HepG2 (cell line): ENCODE results near the gene ADAMTS13. TPM values are rescaled to one million over a fixed set of nuclear protein-coding genes. Genes with fewer than 3 reads are reported as not detected.
A peak's percentile ranks its signal among the peaks of the same experiment; 100 is the strongest.

ENCODE experiments used
- AGO2 ChIP-seq: fragments of 200-400 bp; formaldehyde crosslinking; optimal IDR thresholded peaks from 2 replicates; pipeline ENCODE3; 2017; ENCODE audit warnings: mild to moderate bottlenecking, low read depth, low read length, moderate library complexity
- AKAP8 ChIP-seq: sonication (generic); formaldehyde crosslinking; IDR thresholded peaks from 2 replicates; pipeline ENCODE4 v1.5.1; 2020; ENCODE audit warnings: mild to moderate bottlenecking, missing genetic modification reagents
- GABPB1 ChIP-seq: IDR thresholded peaks from 2 replicates; pipeline ENCODE4 v1.6.1; 2016; ENCODE audit warnings: mild to moderate bottlenecking, missing genetic modification reagents, moderate library complexity, missing compliant biosample characterization
- KDM2A ChIP-seq: sonication (generic); formaldehyde crosslinking; IDR thresholded peaks from 2 replicates; pipeline ENCODE4 v1.4.0; 2020; ENCODE audit warnings: low read depth, missing genetic modification reagents, borderline replicate concordance
- MTA1 ChIP-seq: sonication (generic); formaldehyde crosslinking; IDR thresholded peaks from 2 replicates; pipeline ENCODE4 v1.4.0; 2020; ENCODE audit warnings: missing genetic modification reagents, mild to moderate bottlenecking, borderline replicate concordance
- NFE2L2 ChIP-seq: fragments of 150-350 bp; IDR thresholded peaks from 2 replicates; pipeline ENCODE4 v1.6.1; 2014; ENCODE audit warnings: low read length
- NONO ChIP-seq, 2 experiments: fragments of 450-650 bp in 1 of 2; sonication (generic) in 1 of 2; formaldehyde crosslinking in 1 of 2; IDR thresholded peaks in 1 of 2; conservative IDR thresholded peaks in 1 of 2; 2 replicates each; pipeline versions ENCODE4 v1.6.1 to v1.8.0; 2017 to 2022; ENCODE audit warnings: mild to moderate bottlenecking in 1 of 2, missing genetic modification reagents in 1 of 2, moderate library complexity in 1 of 2
- PAF1 ChIP-seq: IDR thresholded peaks from 2 replicates; pipeline ENCODE4 v1.6.1; 2016; ENCODE audit warnings: missing genetic modification reagents, missing compliant biosample characterization
- RELA ChIP-seq: sonication (generic); formaldehyde crosslinking; IDR thresholded peaks from 2 replicates; pipeline ENCODE4 v1.4.0; 2020; ENCODE audit warnings: missing genetic modification reagents
- SIX4 ChIP-seq: sonication (generic); formaldehyde crosslinking; IDR thresholded peaks from 2 replicates; pipeline ENCODE4 v1.4.0; 2020; ENCODE audit warnings: missing genetic modification reagents
- XBP1 ChIP-seq: sonication (generic); formaldehyde crosslinking; IDR thresholded peaks from 2 replicates; pipeline ENCODE4 v1.5.0; 2020; ENCODE audit warnings: missing genetic modification reagents
- ZNF430 ChIP-seq: sonication (generic); formaldehyde crosslinking; IDR thresholded peaks from 2 replicates; pipeline ENCODE4 v1.9.0; 2021; ENCODE audit warnings: mild to moderate bottlenecking, missing genetic modification reagents
- ZNF431 ChIP-seq: sonication (generic); formaldehyde crosslinking; IDR thresholded peaks from 2 replicates; pipeline ENCODE4 v1.9.0; 2022; ENCODE audit warnings: missing genetic modification reagents, low read depth, mild to moderate bottlenecking, borderline replicate concordance
- ZNF546 ChIP-seq: sonication (generic); formaldehyde crosslinking; conservative IDR thresholded peaks from 2 replicates; pipeline ENCODE4 v1.8.1; 2023; ENCODE audit warnings: mild to moderate bottlenecking, missing genetic modification reagents
- ZNF724P ChIP-seq: sonication (generic); formaldehyde crosslinking; IDR thresholded peaks from 2 replicates; pipeline ENCODE4 v1.8.0; 2022; ENCODE audit warnings: missing genetic modification reagents, borderline replicate concordance
- ZNF768 ChIP-seq: sonication (generic); formaldehyde crosslinking; IDR thresholded peaks from 2 replicates; pipeline ENCODE4 v1.4.0; 2020; ENCODE audit warnings: missing genetic modification reagents
- ZNF83 ChIP-seq: sonication (generic); formaldehyde crosslinking; IDR thresholded peaks from 2 replicates; pipeline ENCODE4 v1.4.0; 2020; ENCODE audit warnings: missing genetic modification reagents, mild to moderate bottlenecking, borderline replicate concordance
- ZNF891 ChIP-seq: sonication (generic); formaldehyde crosslinking; IDR thresholded peaks from 2 replicates; pipeline ENCODE4 v1.5.0; 2020; ENCODE audit warnings: mild to moderate bottlenecking, missing genetic modification reagents
- polyA plus RNA-seq, 8 experiments: library from polyadenylated mRNA; depleted of rRNA in 3 of 8; stranded (reverse) in 7 of 8; unstranded in 1 of 8; fragments of >200 nt; fragmentation: Illumina TruSeq in 4 of 8; extraction: Trizol in 4 of 8; gene quantifications; 2 replicates each; pipeline versions ENCODE4 v1.2.1 to v1.2.3, GENCODE V29; 2011 to 2016; ENCODE audit warnings: low read depth in 4 of 8, missing spikeins in 1 of 8, mixed read lengths in 1 of 8; ENCODE audit not compliant: insufficient read depth in 1 of 8
- total RNA-seq, 5 experiments: library from RNA; depleted of rRNA; stranded (reverse); fragments of >200 nt; fragmentation: Illumina TruSeq; extraction: Trizol; gene quantifications; 2 replicates each; pipeline ENCODE4 v1.2.3, GENCODE V29; 2016; ENCODE audit warnings: low read depth in 1 of 5
- TF ChIP-seq, protein P1 (sequence below): sonication (generic); formaldehyde crosslinking; IDR thresholded peaks from 2 replicates; pipeline ENCODE4 v1.8.1; 2023; ENCODE audit warnings: missing genetic modification reagents, inconsistent platforms, borderline replicate concordance
- TF ChIP-seq, protein P2 (sequence below): IDR thresholded peaks from 2 replicates; pipeline ENCODE4 v1.6.1; 2016; ENCODE audit warnings: low read depth, control low read depth
- TF ChIP-seq, protein P3 (sequence below): sonication (generic); formaldehyde crosslinking; IDR thresholded peaks from 2 replicates; pipeline ENCODE4 v1.8.0; 2022; ENCODE audit warnings: missing genetic modification reagents, mild to moderate bottlenecking, inconsistent platforms, borderline replicate concordance
- TF ChIP-seq, protein P4 (sequence below): sonication (generic); formaldehyde crosslinking; IDR thresholded peaks from 2 replicates; pipeline ENCODE4 v1.5.0; 2020; ENCODE audit warnings: missing genetic modification reagents, mild to moderate bottlenecking, borderline replicate concordance

Gene ADAMTS13
- total and polyA plus RNA-seq, 2 of the 13 experiments (the other 11 are each of a cell fraction or from before 2014, with no cell fraction given): 0.91 to 4.5 TPM

DNA sequence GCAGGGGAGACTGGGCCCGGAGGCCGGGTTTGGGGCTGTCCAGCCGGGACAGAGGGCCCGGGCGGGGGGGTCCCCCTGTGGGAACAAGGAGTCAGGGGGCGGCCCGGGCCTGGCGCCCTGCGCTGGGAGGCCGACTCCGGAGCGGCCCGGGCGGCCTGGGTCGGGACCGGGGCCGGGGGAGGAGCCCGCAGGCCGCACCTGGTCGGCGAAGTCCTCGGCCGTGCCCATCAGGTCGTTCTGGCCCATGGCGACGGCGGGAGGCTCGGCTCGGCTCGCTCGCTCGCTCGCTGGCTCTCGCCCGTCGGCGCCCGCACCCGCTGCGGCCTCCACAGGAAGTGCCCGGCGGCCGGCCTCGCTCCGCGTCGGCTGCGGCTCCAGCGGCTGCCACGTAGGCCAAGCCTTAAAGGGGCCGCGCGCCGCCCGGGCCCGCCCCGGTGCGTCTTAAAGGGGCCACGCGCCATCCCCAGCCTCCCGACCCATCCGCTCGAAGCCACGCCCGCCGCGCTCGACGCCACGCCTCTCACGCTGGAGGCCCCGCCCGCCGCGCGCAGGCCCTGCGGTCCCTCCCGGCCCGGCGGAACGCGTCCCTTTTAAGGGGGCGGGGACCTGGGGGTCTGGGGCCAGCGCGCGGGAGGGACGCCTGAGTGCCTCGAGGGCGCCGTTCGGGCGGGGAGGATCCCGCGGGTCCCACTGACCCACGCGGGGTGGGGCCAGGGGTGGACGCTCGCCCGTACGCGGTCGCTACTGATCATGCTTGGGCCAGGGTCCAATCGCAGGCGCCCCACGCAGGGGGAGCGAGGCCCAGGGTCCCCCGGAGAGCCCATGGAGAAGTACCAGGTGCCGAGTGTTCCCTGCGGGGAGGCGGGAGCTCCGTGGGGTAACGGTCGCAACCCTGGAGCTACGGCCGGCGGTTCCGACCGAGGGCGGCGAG lies 46.2 kb upstream of the ADAMTS13 start, which contains the start of the genes STKLD1 and SURF4 (continued):
- TF ChIP-seq MTA1 (CRISPR knock-in tag) (peak; percentile 82), AGO2 (peak; percentile 43), GABPB1 (CRISPR knock-in tag) (peak; percentile 84), XBP1 (CRISPR knock-in tag) (peak; percentile 85; the same call in 1 of the 2 replicates), ZNF430 (peak; percentile 24; the same call in 1 of the 2 replicates), RELA (CRISPR knock-in tag) (peak; percentile 31; the same call in 1 of the 2 replicates), PAF1 (CRISPR knock-in tag) (no peak), ZNF546 (CRISPR knock-in tag) (peak; percentile 67; the same call in 1 of the 2 replicates), ZNF83 (CRISPR knock-in tag) (0 out of 2 replicates have a peak, but pooled peaks have one; percentile 80), ZNF724P (CRISPR knock-in tag) (peak; percentile 61; the same call in 1 of the 2 replicates), ZNF768 (peak; percentile 15; the same call in 1 of the 2 replicates), AKAP8 (CRISPR knock-in tag) (peak; percentile 63; the same call in 1 of the 2 replicates), KDM2A (CRISPR knock-in tag) (0 out of 2 replicates have a peak, but pooled peaks have one; percentile 40), NONO (IDR thresholded peaks at IDR 0.05) (no peak), NONO (CRISPR knock-in tag; conservative IDR thresholded peaks at IDR 0.05) (peak; percentile 80), NFE2L2 (no peak), ZNF891 (CRISPR knock-in tag) (peak; percentile 33; the same call in 1 of the 2 replicates), SIX4 (CRISPR knock-in tag) (no peak), ZNF431 (CRISPR knock-in tag) (peak; percentile 31; the same call in 1 of the 2 replicates)
- TF ChIP-seq, protein P1, sequence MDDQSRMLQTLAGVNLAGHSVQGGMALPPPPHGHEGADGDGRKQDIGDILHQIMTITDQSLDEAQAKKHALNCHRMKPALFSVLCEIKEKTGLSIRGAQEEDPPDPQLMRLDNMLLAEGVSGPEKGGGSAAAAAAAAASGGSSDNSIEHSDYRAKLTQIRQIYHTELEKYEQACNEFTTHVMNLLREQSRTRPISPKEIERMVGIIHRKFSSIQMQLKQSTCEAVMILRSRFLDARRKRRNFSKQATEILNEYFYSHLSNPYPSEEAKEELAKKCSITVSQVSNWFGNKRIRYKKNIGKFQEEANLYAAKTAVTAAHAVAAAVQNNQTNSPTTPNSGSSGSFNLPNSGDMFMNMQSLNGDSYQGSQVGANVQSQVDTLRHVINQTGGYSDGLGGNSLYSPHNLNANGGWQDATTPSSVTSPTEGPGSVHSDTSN (CRISPR knock-in tag): no peak; the same call in 1 of the 2 replicates
- TF ChIP-seq, protein P2, sequence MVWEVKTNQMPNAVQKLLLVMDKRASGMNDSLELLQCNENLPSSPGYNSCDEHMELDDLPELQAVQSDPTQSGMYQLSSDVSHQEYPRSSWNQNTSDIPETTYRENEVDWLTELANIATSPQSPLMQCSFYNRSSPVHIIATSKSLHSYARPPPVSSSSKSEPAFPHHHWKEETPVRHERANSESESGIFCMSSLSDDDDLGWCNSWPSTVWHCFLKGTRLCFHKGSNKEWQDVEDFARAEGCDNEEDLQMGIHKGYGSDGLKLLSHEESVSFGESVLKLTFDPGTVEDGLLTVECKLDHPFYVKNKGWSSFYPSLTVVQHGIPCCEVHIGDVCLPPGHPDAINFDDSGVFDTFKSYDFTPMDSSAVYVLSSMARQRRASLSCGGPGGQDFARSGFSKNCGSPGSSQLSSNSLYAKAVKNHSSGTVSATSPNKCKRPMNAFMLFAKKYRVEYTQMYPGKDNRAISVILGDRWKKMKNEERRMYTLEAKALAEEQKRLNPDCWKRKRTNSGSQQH (CRISPR knock-in tag): 0 out of 2 replicates have a peak, but pooled peaks have one; percentile 39
- TF ChIP-seq, protein P3, sequence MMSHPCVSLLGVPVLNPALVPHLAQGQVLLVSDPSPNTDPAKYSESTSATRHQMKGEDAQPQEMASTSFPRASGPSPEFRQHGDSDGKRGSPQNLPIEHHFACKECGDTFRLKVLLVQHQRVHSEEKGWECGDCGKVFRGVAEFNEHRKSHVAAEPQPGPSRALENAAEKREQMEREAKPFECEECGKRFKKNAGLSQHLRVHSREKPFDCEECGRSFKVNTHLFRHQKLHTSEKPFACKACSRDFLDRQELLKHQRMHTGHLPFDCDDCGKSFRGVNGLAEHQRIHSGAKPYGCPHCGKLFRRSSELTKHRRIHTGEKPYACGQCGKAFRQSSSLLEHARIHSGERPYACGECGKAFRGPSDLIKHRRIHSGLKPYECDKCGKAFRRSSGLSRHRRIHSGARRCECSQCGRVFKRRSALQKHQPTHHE (CRISPR knock-in tag): no peak
- TF ChIP-seq, protein P4, sequence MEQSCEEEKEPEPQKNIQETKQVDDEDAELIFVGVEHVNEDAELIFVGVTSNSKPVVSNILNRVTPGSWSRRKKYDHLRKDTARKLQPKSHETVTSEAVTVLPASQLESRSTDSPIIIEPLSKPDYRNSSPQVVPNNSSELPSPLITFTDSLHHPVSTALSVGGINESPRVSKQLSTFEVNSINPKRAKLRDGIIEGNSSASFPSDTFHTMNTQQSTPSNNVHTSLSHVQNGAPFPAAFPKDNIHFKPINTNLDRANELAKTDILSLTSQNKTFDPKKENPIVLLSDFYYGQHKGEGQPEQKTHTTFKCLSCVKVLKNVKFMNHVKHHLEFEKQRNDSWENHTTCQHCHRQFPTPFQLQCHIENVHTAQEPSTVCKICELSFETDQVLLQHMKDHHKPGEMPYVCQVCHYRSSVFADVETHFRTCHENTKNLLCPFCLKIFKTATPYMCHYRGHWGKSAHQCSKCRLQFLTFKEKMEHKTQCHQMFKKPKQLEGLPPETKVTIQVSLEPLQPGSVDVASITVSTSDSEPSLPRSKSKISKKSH: peak; percentile 56; the same call in 1 of the 2 replicates
